CD14-positive monocyte (primary cell): ENCODE measurements around the gene HNF1B. TPM values are rescaled to one million over a fixed set of nuclear protein-coding genes. Genes with fewer than 3 reads are reported as not detected.

Experiments
- DNase-seq, 3 donors: peaks; one replicate each; pipeline ENCODE4 v3.0.0-alpha.2; 2011 to 2022
- H2AFZ ChIP-seq: 2 replicates; pipeline ENCODE4 v1.6.0; 2012; ENCODE audit warnings: mild to moderate bottlenecking, low read depth, low read length, inconsistent platforms; ENCODE audit not compliant: insufficient read depth, poor library complexity, severe bottlenecking
- H3K27ac ChIP-seq, 2 donors: 1 replicate in 1 of 2; 2 replicates in 1 of 2; pipeline ENCODE4 v1.5.1; 2012 to 2013; ENCODE audit warnings: low read length in 2 of 2, control low read depth in 1 of 2, inconsistent platforms in 1 of 2, low read depth in 1 of 2, mild to moderate bottlenecking in 1 of 2
- H3K27me3 ChIP-seq, 2 donors: one replicate each; pipeline versions ENCODE4 v1.6.0 to v1.6.1; 2011 to 2013; ENCODE audit warnings: low read length in 2 of 2; ENCODE audit not compliant: control insufficient read depth in 2 of 2, insufficient read depth in 2 of 2
- H3K36me3 ChIP-seq, 2 donors: replicated peaks in 1 of 2; 1 replicate in 1 of 2; 2 replicates in 1 of 2; pipeline versions ENCODE4 v1.5.1 to v1.6.1; 2012 to 2013; ENCODE audit warnings: low read length in 2 of 2, control low read depth in 1 of 2, inconsistent platforms in 1 of 2, mild to moderate bottlenecking in 1 of 2; ENCODE audit not compliant: insufficient read depth in 2 of 2, control insufficient read depth in 1 of 2
- H3K4me1 ChIP-seq, 2 donors: 1 replicate in 1 of 2; 2 replicates in 1 of 2; pipeline versions ENCODE4 v1.5.1 to v1.6.1; 2012 to 2013; ENCODE audit warnings: low read length in 2 of 2, control low read depth in 1 of 2, inconsistent platforms in 1 of 2, mild to moderate bottlenecking in 1 of 2, moderate library complexity in 1 of 2; ENCODE audit not compliant: insufficient read depth in 2 of 2, control insufficient read depth in 1 of 2
- H3K4me2 ChIP-seq: replicated peaks from 2 replicates; pipeline ENCODE3; 2012; ENCODE audit warnings: low read length, moderate library complexity, mild to moderate bottlenecking; ENCODE audit not compliant: poor library complexity, severe bottlenecking; ENCODE audit errors: extremely low read depth
- H3K4me3 ChIP-seq, 3 experiments: fragments of 200-600 bp in 1 of 3; sonication (generic) in 1 of 3; replicated peaks in 1 of 3; 1 replicate in 2 of 3; 2 replicates in 1 of 3; pipeline ENCODE4 v1.5.1; 2011 to 2013; ENCODE audit warnings: low read length in 3 of 3, mild to moderate bottlenecking in 3 of 3, control low read depth in 2 of 3, low read depth in 2 of 3, inconsistent platforms in 1 of 3, moderate library complexity in 1 of 3
- H3K79me2 ChIP-seq: 2 replicates; pipeline ENCODE4 v1.6.0; 2012; ENCODE audit warnings: mild to moderate bottlenecking, control low read depth, inconsistent platforms, low read length, moderate library complexity; ENCODE audit not compliant: insufficient read depth
- H3K9ac ChIP-seq: 2 replicates; pipeline ENCODE4 v1.6.0; 2017; ENCODE audit warnings: low read length, mild to moderate bottlenecking; ENCODE audit not compliant: insufficient read depth, poor library complexity, severe bottlenecking
- H3K9me3 ChIP-seq, 2 donors: replicated peaks in 1 of 2; 1 replicate in 1 of 2; 2 replicates in 1 of 2; pipeline versions ENCODE4 v1.5.1 to v1.6.1; 2012 to 2013; ENCODE audit warnings: low read length in 2 of 2, control low read depth in 1 of 2; ENCODE audit not compliant: control insufficient read depth in 1 of 2, insufficient read depth in 1 of 2
- H4K20me1 ChIP-seq: 2 replicates; pipeline ENCODE4 v1.6.0; 2012; ENCODE audit warnings: mild to moderate bottlenecking, low read length, control low read depth, moderate library complexity; ENCODE audit not compliant: insufficient read depth
- H3K27ac Mint-ChIP-seq, 7 donors: one replicate each; pipeline ENCODE4 v1.8.0; 2020; ENCODE audit warnings: mild to moderate bottlenecking in 7 of 7, mixed read lengths in 7 of 7, moderate library complexity in 6 of 7, inconsistent platforms in 2 of 7
- H3K27me3 Mint-ChIP-seq, 3 donors: one replicate each; pipeline ENCODE4 v1.8.0; 2021 to 2022; ENCODE audit warnings: low read depth in 3 of 3, mild to moderate bottlenecking in 3 of 3, mixed read lengths in 3 of 3, moderate library complexity in 3 of 3, inconsistent platforms in 1 of 3
- H3K36me3 Mint-ChIP-seq, 2 donors: one replicate each; pipeline ENCODE4 v1.8.0; 2020; ENCODE audit warnings: mixed read lengths in 2 of 2, inconsistent platforms in 1 of 2, mild to moderate bottlenecking in 1 of 2
- H3K4me1 Mint-ChIP-seq: one replicate; pipeline ENCODE4 v1.8.0; 2020; ENCODE audit warnings: mild to moderate bottlenecking, mixed read lengths
- H3K4me3 Mint-ChIP-seq, 2 donors: one replicate each; pipeline ENCODE4 v1.8.0; 2020; ENCODE audit warnings: mild to moderate bottlenecking in 2 of 2, mixed read lengths in 2 of 2, moderate library complexity in 1 of 2
- H3K9me3 Mint-ChIP-seq, 7 donors: one replicate each; pipeline ENCODE4 v1.8.0; 2020 to 2022; ENCODE audit warnings: mixed read lengths in 7 of 7, mild to moderate bottlenecking in 6 of 7, moderate library complexity in 6 of 7, inconsistent platforms in 2 of 7
- WGBS: methylation state at CpG from one replicate; pipeline ENCODE4 v1.1.5; 2013; ENCODE audit warnings: missing lambda C conversion rate; ENCODE audit not compliant: insufficient coverage; 5-methylcytosine and 5-hydroxymethylcytosine counted together
- intact Hi-C, 2 donors: fragments of 100-400 bp; cut with micrococcal nuclease; formaldehyde crosslinking; loops; one replicate each; pipeline versions ENCODE4 v1.15.0 to v1.15.1; 2023
- polyA plus RNA-seq, 3 donors: library from polyadenylated mRNA; depleted of rRNA in 1 of 3; unstranded in 2 of 3; stranded (reverse) in 1 of 3; fragments of 300-500 nt in 2 of 3; fragments of >200 nt in 1 of 3; fragmentation: Illumina TruSeq in 2 of 3; gene quantifications; 1 replicate in 2 of 3; 2 replicates in 1 of 3; pipeline ENCODE4 v1.2.3, GENCODE V29; 2012 to 2021
- TF ChIP-seq, protein P1 (sequence below): fragments of 200-600 bp; IDR thresholded peaks from one replicate; pipeline ENCODE4 v1.8.0; 2022; ENCODE audit warnings: antibody characterized with exemption, mild to moderate bottlenecking

Gene HNF1B
- polyA plus RNA-seq, 3 donors, result not detected

DNA sequence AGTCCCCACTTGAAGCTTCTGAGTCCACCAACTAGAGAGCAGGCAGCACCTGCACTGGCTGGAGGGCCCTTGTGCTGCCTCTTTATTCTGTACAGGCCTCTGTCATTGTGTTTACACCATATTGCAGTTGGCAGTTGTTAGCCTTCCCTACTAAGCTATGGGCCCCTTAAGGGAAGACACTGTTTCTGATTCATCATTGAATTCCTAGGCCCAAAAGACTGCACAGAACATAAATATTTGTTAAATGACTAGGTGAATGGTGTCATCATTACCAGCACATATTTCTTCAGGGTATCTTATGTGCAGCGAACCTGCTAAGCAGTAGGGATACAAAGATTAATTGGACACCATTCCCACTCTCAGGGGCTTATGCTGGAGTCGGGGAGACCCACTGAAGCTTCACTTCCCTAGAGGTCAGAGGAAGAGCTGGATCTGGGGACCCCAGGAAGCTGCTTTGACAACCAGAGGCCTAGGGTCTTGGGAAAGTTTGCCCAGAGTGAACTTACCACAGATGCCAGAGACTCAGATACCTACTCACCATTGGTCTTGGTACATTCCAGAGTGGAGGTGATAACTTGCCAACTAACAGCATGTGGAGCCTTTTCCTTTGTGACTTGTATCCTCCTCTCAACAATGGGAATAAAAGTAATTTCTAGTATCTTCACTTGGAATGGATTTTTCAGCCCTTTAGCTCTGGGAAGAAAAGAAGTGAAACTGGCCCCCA, 72.9 kb downstream of the HNF1B start:
- Histone ChIP-seq H3K79me2 (no peaks in the 10 kb centered on the region), H3K4me1 (no peaks in the 10 kb centered on the region), H3K9ac (no peak overlapping the region), H3K4me3 (no peak overlapping the region), H3K9me3 (no peaks in the 10 kb centered on the region), H2AFZ (no peak overlapping the region), H3K27me3 (peaks cover 0 to 4% of the 10 kb centered on the region in 2 donors), H3K4me2 (no peak overlapping the region), H4K20me1 (no peaks in the 10 kb centered on the region), H3K27ac (no peak overlapping the region), H3K36me3 (no peaks in the 10 kb centered on the region)
- no CpG with 5 or more reads among the region's 2 CpGs for WGBS
- intact Hi-C loops, result no loop called here
- H3K27ac Mint-ChIP-seq, result peak overlapping the region in 1 of 7 donors; percentile 50
- H3K4me1 Mint-ChIP-seq, result no peaks in the 10 kb centered on the region
- no peak for DNase-seq
- H3K36me3 Mint-ChIP-seq, result no peaks in the 10 kb centered on the region
- TF ChIP-seq, protein P1, sequence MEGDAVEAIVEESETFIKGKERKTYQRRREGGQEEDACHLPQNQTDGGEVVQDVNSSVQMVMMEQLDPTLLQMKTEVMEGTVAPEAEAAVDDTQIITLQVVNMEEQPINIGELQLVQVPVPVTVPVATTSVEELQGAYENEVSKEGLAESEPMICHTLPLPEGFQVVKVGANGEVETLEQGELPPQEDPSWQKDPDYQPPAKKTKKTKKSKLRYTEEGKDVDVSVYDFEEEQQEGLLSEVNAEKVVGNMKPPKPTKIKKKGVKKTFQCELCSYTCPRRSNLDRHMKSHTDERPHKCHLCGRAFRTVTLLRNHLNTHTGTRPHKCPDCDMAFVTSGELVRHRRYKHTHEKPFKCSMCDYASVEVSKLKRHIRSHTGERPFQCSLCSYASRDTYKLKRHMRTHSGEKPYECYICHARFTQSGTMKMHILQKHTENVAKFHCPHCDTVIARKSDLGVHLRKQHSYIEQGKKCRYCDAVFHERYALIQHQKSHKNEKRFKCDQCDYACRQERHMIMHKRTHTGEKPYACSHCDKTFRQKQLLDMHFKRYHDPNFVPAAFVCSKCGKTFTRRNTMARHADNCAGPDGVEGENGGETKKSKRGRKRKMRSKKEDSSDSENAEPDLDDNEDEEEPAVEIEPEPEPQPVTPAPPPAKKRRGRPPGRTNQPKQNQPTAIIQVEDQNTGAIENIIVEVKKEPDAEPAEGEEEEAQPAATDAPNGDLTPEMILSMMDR, result no peak
- H3K4me3 Mint-ChIP-seq, result no peak overlapping the region
- peaks cover 0 to 5% (median 5%) of the 10 kb centered on the region in 3 donors for H3K27me3 Mint-ChIP-seq
- no peaks in the 10 kb centered on the region for H3K9me3 Mint-ChIP-seq

GRCh38 chr17:37671028-37671823, 73.6 kb downstream of the HNF1B start:
- peaks cover 0 to 4% (median 3%) of the 10 kb centered on the region in 3 donors for H3K27me3 Mint-ChIP-seq

More at GRCh38 chr17:37671028-37671823, 73.6 kb downstream of the HNF1B start:
- Mint-ChIP-seq H3K4me3 (no peak overlapping the region), H3K4me1 (no peaks in the 10 kb centered on the region), H3K36me3 (no peaks in the 10 kb centered on the region), H3K9me3 (no peaks in the 10 kb centered on the region), H3K27ac (no peak overlapping the region)
- Histone ChIP-seq H3K4me3 (no peak overlapping the region), H3K4me2 (no peak overlapping the region), H3K79me2 (no peaks in the 10 kb centered on the region), H3K27me3 (no peaks in the 10 kb centered on the region), H3K9ac (no peak overlapping the region), H3K36me3 (no peaks in the 10 kb centered on the region), H2AFZ (no peak overlapping the region), H3K27ac (no peak overlapping the region), H4K20me1 (no peaks in the 10 kb centered on the region), H3K9me3 (no peaks in the 10 kb centered on the region), H3K4me1 (no peaks in the 10 kb centered on the region)
- WGBS, result 94% methylated on average over 5 of the region's 9 CpGs
- no peak for DNase-seq
- TF ChIP-seq, protein P1, result no peak
- intact Hi-C loops, result no loop called here
